Activated T-cell treated with anti-CD3 and anti-CD28 coated beads for 1 hour (primary cell): ENCODE measurements around the gene EPG5.

Experiments
- DNase-seq: peaks from one replicate; pipeline ENCODE4 v3.0.0-alpha.2; 2020; ENCODE audit warnings: low read depth

The EPG5 gene

DNA sequence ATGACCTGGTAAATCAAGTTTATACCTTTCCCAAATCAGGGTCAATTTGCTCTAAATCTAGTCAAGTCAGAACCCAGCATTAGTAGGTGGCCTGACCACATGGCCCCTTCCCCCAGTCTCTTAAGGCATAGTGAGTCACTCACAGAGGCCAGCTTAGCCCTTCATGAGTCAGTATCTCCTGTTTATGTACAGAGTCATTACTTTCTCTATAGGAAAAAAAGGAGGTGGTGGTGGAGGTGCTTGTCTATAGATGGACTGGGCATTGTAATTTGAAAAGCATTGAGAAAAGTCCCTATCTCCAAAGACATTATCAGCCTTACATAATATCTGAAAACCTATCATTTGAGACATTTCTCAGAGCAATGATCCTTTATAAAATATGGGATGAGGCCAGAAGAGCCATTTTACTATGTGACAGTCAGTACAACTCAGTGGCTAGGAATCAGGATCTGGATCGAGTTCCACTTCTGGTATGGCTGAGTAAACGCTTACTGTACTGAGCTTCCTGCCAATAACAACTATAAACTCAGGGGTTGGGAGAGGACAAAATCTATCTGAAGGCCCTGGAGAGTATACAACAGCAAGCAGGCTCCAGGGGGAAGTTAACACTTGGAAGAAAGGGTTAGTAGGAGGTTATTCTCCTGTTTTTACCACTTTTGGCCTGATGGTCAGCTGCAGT, 164.2 kb downstream of the EPG5 start:
- no peak for DNase-seq

DNA sequence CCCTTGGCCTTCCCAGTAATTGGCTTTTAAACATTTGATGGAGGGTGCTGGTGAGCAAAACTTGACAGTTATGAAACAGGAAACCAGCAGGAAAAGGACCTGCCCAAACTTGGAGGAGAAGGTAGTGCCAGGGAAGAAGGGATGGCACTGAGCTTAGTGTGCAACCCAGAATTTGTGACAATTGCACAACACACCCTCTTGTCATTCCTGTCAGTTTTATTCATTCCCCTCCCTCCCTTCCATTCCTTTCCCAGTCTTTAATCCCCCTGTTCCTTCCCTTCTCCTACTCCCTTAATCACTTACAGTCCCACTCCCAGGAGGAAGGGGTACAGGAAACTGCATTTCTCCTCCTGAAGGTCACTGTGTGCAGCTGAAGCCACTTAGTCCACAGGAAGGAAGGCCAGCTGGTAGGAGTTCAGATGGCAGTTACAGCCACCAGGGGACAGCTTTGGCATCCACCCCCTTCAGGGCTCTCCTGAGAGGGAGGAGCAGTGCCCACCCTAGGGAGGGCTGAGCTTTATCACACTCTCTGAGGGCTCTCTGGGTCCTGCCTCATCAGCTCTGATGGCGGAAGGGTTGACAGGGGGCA, 165.6 kb downstream of the EPG5 start:
- no peak for DNase-seq
